ENCODE data around the gene CMTM5. TPM values are rescaled to one million over a fixed set of nuclear protein-coding genes. Genes with fewer than 3 reads are reported as not detected.
"Not testable (repeated sequence)": the region's sequence is repeated elsewhere in the genome, so short reads cannot be mapped to it uniquely, and the experiment has no call there.

The CMTM5 gene
- polyA plus RNA-seq, 1 donor (not counting 4 experiments of a cell fraction or from before 2014, with no cell fraction given), result not detected

- Histone ChIP-seq H3K4me2 (ENCODE audit: control insufficient read depth, extremely low read depth, insufficient read depth, low read depth, low read length) (no peak overlapping the region), H3K27me3 (ENCODE audit: control insufficient read depth, extremely low read depth, insufficient read depth, low read length) (peaks cover 4% of the 10 kb centered on the region), H3K79me2 (ENCODE audit: control insufficient read depth, insufficient read depth, low read length) (no peaks in the 10 kb centered on the region), H3K4me1 (ENCODE audit: control insufficient read depth, extremely low read depth, insufficient read depth, low read length) (no peaks in the 10 kb centered on the region), H2AFZ (ENCODE audit: control insufficient read depth, low read length) (no peak overlapping the region), H3K27ac (ENCODE audit: control insufficient read depth, insufficient read depth, low read length) (no peak overlapping the region), H3K9me1 (ENCODE audit: control insufficient read depth, extremely low read depth, insufficient read depth, low read length) (no peaks in the 10 kb centered on the region), H4K20me1 (ENCODE audit: control insufficient read depth, extremely low read depth, insufficient read depth, low read length) (no peaks in the 10 kb centered on the region), H3K4me3 (ENCODE audit: control insufficient read depth in 2 of 3, extremely low read depth in 1 of 3, insufficient read depth in 2 of 3, low read depth in 1 of 3, low read length in 3 of 3) (no peak overlapping the region), H3K9me3 (ENCODE audit: control insufficient read depth, low read depth, low read length) (no peaks in the 10 kb centered on the region), H3K36me3 (ENCODE audit: control insufficient read depth in 2 of 2, extremely low read depth in 1 of 2, insufficient read depth in 2 of 2, low read length in 2 of 2) (no peaks in the 10 kb centered on the region), H3K9ac (ENCODE audit: control insufficient read depth, extremely low read depth, insufficient read depth, low read length) (no peak overlapping the region)
- dilution Hi-C loops (cut with MboI; ENCODE audit: extremely low pct_ligation_motif_present, low sequenced_read_pairs), result no loop called here
- no peak for TF ChIP-seq EZH2 (IDR thresholded peaks at IDR 0.05; ENCODE audit: low read length)
- TF ChIP-seq CTCF (optimal IDR thresholded peaks at IDR 0.05 in 1 of 3, IDR thresholded peaks at IDR 0.05 in 1 of 3, conservative IDR thresholded peaks at IDR 0.05 in 1 of 3; ENCODE audit: extremely low read depth in 1 of 3, insufficient read depth in 2 of 3, low read length in 3 of 3), result no peak
- DNase-seq (ENCODE audit: low read depth, low spot score), result no peak
- no peak for FAIRE-seq
Measured at GRCh38 chr14:23385244-23385641, 8.4 kb downstream of the CMTM5 start.

GRCh38 chr14:23385642-23386265, 8.9 kb downstream of the CMTM5 start:
- Histone ChIP-seq H3K36me3 (ENCODE audit: control insufficient read depth in 2 of 2, extremely low read depth in 1 of 2, insufficient read depth in 2 of 2, low read length in 2 of 2) (no peaks in the 10 kb centered on the region), H4K20me1 (ENCODE audit: control insufficient read depth, extremely low read depth, insufficient read depth, low read length) (no peaks in the 10 kb centered on the region), H3K9ac (ENCODE audit: control insufficient read depth, extremely low read depth, insufficient read depth, low read length) (no peak overlapping the region), H3K9me1 (ENCODE audit: control insufficient read depth, extremely low read depth, insufficient read depth, low read length) (no peaks in the 10 kb centered on the region), H3K4me1 (ENCODE audit: control insufficient read depth, extremely low read depth, insufficient read depth, low read length) (no peaks in the 10 kb centered on the region), H3K4me2 (ENCODE audit: control insufficient read depth, extremely low read depth, insufficient read depth, low read depth, low read length) (no peak overlapping the region), H3K27me3 (ENCODE audit: control insufficient read depth, extremely low read depth, insufficient read depth, low read length) (no peaks in the 10 kb centered on the region), H2AFZ (ENCODE audit: control insufficient read depth, low read length) (no peak overlapping the region), H3K9me3 (ENCODE audit: control insufficient read depth, low read depth, low read length) (no peaks in the 10 kb centered on the region), H3K27ac (ENCODE audit: control insufficient read depth, insufficient read depth, low read length) (no peak overlapping the region), H3K79me2 (ENCODE audit: control insufficient read depth, insufficient read depth, low read length) (no peaks in the 10 kb centered on the region), H3K4me3 (ENCODE audit: control insufficient read depth in 2 of 3, extremely low read depth in 1 of 3, insufficient read depth in 2 of 3, low read depth in 1 of 3, low read length in 3 of 3) (no peak overlapping the region)
- dilution Hi-C loops (cut with MboI; ENCODE audit: extremely low pct_ligation_motif_present, low sequenced_read_pairs), result no loop called here
- TF ChIP-seq EZH2 (IDR thresholded peaks at IDR 0.05; ENCODE audit: low read length) (no peak), CTCF (optimal IDR thresholded peaks at IDR 0.05 in 1 of 3, IDR thresholded peaks at IDR 0.05 in 1 of 3, conservative IDR thresholded peaks at IDR 0.05 in 1 of 3; ENCODE audit: extremely low read depth in 1 of 3, insufficient read depth in 2 of 3, low read length in 3 of 3) (no peak)
- no peak for DNase-seq (ENCODE audit: low read depth, low spot score)
- no peak for FAIRE-seq

- H3K9me1 ChIP-seq (ENCODE audit: control insufficient read depth, extremely low read depth, insufficient read depth, low read length); H3K36me3 ChIP-seq (ENCODE audit: control insufficient read depth in 2 of 2, extremely low read depth in 1 of 2, insufficient read depth in 2 of 2, low read length in 2 of 2); FAIRE-seq; H3K4me1 ChIP-seq (ENCODE audit: control insufficient read depth, extremely low read depth, insufficient read depth, low read length); H3K9ac ChIP-seq (ENCODE audit: control insufficient read depth, extremely low read depth, insufficient read depth, low read length); H4K20me1 ChIP-seq (ENCODE audit: control insufficient read depth, extremely low read depth, insufficient read depth, low read length); H3K79me2 ChIP-seq (ENCODE audit: control insufficient read depth, insufficient read depth, low read length); H3K27ac ChIP-seq (ENCODE audit: control insufficient read depth, insufficient read depth, low read length); H3K4me2 ChIP-seq (ENCODE audit: control insufficient read depth, extremely low read depth, insufficient read depth, low read depth, low read length); H3K9me3 ChIP-seq (ENCODE audit: control insufficient read depth, low read depth, low read length); H3K4me3 ChIP-seq (ENCODE audit: control insufficient read depth in 2 of 3, extremely low read depth in 1 of 3, insufficient read depth in 2 of 3, low read depth in 1 of 3, low read length in 3 of 3); H2AFZ ChIP-seq (ENCODE audit: control insufficient read depth, low read length); dilution Hi-C loops (cut with MboI; ENCODE audit: extremely low pct_ligation_motif_present, low sequenced_read_pairs); H3K27me3 ChIP-seq (ENCODE audit: control insufficient read depth, extremely low read depth, insufficient read depth, low read length); DNase-seq (ENCODE audit: low read depth, low spot score): not testable (repeated sequence)
Measured at GRCh38 chr14:23386266-23386657, 9.4 kb downstream of the CMTM5 start.

All from keratinocyte (primary cell).